ENCODE results near the gene ARPIN. TPM values are rescaled to one million over a fixed set of nuclear protein-coding genes. Genes with fewer than 3 reads are reported as not detected.
"Not testable (repeated sequence)": the region's sequence is repeated elsewhere in the genome, so short reads cannot be mapped to it uniquely, and the experiment has no call there.

Gene ARPIN
- total and polyA plus RNA-seq, 9 of the 15 experiments (the other 6 are each of a cell fraction or from before 2014, with no cell fraction given): not detected

DNA sequence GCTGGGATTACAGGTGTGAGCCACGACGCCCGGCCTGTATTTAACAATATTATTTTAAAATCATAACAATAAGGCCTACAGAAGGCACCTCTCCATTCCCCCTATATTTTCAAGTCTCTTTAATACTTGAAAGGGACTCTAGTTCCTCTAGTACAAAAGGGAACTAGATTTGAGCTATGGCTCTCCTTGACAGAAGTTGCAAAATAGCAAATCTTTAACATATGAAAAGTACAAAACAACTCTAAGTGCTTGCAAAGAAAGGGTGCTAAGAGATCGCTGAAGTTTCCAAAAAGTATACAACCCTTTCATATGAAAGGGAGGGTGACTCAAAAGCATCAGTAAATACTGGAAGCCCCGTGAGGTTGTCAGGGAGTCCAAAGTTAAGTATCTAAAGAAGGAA, 42.7 kb downstream of the ARPIN start (continued):
- TF ChIP-seq, protein P1, sequence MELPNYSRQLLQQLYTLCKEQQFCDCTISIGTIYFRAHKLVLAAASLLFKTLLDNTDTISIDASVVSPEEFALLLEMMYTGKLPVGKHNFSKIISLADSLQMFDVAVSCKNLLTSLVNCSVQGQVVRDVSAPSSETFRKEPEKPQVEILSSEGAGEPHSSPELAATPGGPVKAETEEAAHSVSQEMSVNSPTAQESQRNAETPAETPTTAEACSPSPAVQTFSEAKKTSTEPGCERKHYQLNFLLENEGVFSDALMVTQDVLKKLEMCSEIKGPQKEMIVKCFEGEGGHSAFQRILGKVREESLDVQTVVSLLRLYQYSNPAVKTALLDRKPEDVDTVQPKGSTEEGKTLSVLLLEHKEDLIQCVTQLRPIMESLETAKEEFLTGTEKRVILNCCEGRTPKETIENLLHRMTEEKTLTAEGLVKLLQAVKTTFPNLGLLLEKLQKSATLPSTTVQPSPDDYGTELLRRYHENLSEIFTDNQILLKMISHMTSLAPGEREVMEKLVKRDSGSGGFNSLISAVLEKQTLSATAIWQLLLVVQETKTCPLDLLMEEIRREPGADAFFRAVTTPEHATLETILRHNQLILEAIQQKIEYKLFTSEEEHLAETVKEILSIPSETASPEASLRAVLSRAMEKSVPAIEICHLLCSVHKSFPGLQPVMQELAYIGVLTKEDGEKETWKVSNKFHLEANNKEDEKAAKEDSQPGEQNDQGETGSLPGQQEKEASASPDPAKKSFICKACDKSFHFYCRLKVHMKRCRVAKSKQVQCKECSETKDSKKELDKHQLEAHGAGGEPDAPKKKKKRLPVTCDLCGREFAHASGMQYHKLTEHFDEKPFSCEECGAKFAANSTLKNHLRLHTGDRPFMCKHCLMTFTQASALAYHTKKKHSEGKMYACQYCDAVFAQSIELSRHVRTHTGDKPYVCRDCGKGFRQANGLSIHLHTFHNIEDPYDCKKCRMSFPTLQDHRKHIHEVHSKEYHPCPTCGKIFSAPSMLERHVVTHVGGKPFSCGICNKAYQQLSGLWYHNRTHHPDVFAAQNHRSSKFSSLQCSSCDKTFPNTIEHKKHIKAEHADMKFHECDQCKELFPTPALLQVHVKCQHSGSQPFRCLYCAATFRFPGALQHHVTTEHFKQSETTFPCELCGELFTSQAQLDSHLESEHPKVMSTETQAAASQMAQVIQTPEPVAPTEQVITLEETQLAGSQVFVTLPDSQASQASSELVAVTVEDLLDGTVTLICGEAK (IDR thresholded peaks at IDR 0.05): no peak
- TF ChIP-seq, protein P1 (CRISPR knock-in tag; IDR thresholded peaks at IDR 0.05): no peak
- TF ChIP-seq FOXA1 (IDR thresholded peaks at IDR 0.05; ENCODE audit: borderline replicate concordance) (no peak), CHD2 (IDR thresholded peaks at IDR 0.05; ENCODE audit: low read depth, low read length) (no peak)

DNA sequence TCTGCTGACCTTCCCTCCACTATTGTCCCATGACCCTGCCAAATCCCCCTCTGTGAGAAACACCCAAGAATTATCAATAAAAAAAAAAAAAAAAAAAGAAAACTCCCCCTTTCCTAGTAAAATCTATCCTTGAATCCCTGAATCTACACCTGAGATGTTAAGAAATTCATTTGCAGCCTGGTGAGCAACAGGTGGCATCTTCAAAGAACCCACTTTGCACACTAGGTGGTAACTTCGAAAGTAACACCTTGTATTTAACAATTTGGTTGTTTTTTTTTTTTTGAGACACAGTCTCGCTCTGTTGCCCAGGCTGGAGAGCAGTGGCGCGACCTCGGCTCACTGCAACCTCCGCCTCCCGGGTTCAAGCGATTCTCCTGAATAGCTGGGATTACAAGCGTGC, 43.3 kb downstream of the ARPIN start:
- H4K20me1 ChIP-seq (replicated peaks; ENCODE audit: control insufficient read depth, insufficient read depth, low read length); ATAC-seq; BruUV-seq (replicated peaks); H3K4me3 ChIP-seq; H3K4me1 ChIP-seq (replicated peaks in 1 of 2; ENCODE audit: control insufficient read depth in 2 of 2, insufficient read depth in 2 of 2, low read length in 2 of 2); H3K9ac ChIP-seq (ENCODE audit: insufficient read depth in 1 of 2, low read depth in 2 of 2, low read length in 2 of 2); H2AFZ ChIP-seq (ENCODE audit: low read depth, low read length); H3K27me3 ChIP-seq (ENCODE audit: control insufficient read depth in 2 of 2, insufficient read depth in 2 of 2, low read length in 2 of 2); in situ Hi-C loops (cut with MboI); FAIRE-seq; DNase-seq (ENCODE audit: extremely low read depth in 1 of 4, low spot score in 3 of 4); H3K27ac ChIP-seq (ENCODE audit: extremely low read depth, low read depth, low read length); CTCF ChIA-PET (ENCODE audit: low intra/inter-chr PET ratio); intact Hi-C loops (cut with micrococcal nuclease); H3K9me1 ChIP-seq (ENCODE audit: control insufficient read depth, insufficient read depth, low read length); H3K4me2 ChIP-seq (ENCODE audit: insufficient read depth, low read length); H3K79me2 ChIP-seq (ENCODE audit: control insufficient read depth, insufficient read depth, low read length); POLR2A ChIA-PET; H3K9me3 ChIP-seq (replicated peaks; ENCODE audit: control insufficient read depth, insufficient read depth, low read depth, low read length): not testable (repeated sequence)
- 94% methylated on average over 3 of the region's 9 CpGs for WGBS (ENCODE audit: insufficient coverage, low coverage, missing lambda C conversion rate)
- peaks cover 42% of the 10 kb centered on the region for H3K36me3 ChIP-seq (ENCODE audit: control insufficient read depth, insufficient read depth, low read length)
